Ovary (tissue), 9 donors: ENCODE results near the gene RBFOX2. TPM values are rescaled to one million over a fixed set of nuclear protein-coding genes. Genes with fewer than 3 reads are reported as not detected.

Experiments
- DNase-seq, 5 donors: peaks; one replicate each; pipeline ENCODE4 v3.0.0-alpha.2; 2019 to 2020
- H3K27ac ChIP-seq, 2 donors: fragments of 200-600 bp; one replicate each; pipeline versions ENCODE4 v1.5.1 to v1.8.0; 2019 to 2022
- H3K27me3 ChIP-seq: fragments of 200-600 bp; one replicate; pipeline ENCODE4 v1.8.0; 2022
- H3K36me3 ChIP-seq: fragments of 200-600 bp; sonication (generic); one replicate; pipeline ENCODE4 v1.5.1; 2019
- H3K4me1 ChIP-seq: one replicate; pipeline ENCODE4 v1.8.1; 2013; ENCODE audit warnings: mild to moderate bottlenecking, moderate library complexity; ENCODE audit not compliant: insufficient read depth
- H3K4me3 ChIP-seq: fragments of 200-600 bp; sonication (generic); one replicate; pipeline ENCODE4 v1.5.1; 2017
- H3K9me3 ChIP-seq, 2 donors: fragments of 200-600 bp in 1 of 2; sonication (generic) in 1 of 2; one replicate each; pipeline versions ENCODE4 v1.5.1 to v1.8.1; 2013 to 2019; ENCODE audit warnings: mild to moderate bottlenecking in 1 of 2, moderate library complexity in 1 of 2
- CTCF ChIP-seq, 3 donors: fragments of 450-650 bp in 2 of 3; fragments of 200-600 bp in 1 of 3; IDR thresholded peaks; one replicate each; pipeline versions ENCODE4 v1.5.1 to v1.8.0; 2016 to 2022; ENCODE audit warnings: antibody characterized with exemption in 3 of 3, mild to moderate bottlenecking in 1 of 3
- EP300 ChIP-seq: sonication (generic); formaldehyde crosslinking; IDR thresholded peaks from one replicate; pipeline ENCODE4 v1.6.1; 2017; ENCODE audit warnings: antibody characterized with exemption
- POLR2A ChIP-seq: fragments of 450-650 bp; IDR thresholded peaks from one replicate; pipeline ENCODE4 v1.6.1; 2017; ENCODE audit warnings: antibody characterized with exemption, mild to moderate bottlenecking, moderate library complexity
- WGBS, 3 donors: extraction: QIAGEN DNeasy Blood & Tissue Kit in 1 of 3; methylation state at CpG; one replicate each; pipeline versions ENCODE4 v1.1.5 to v1.1.7; 2013 to 2017; 5-methylcytosine and 5-hydroxymethylcytosine counted together
- intact Hi-C, 4 donors: fragments of 100-400 bp; cut with DNase I; formaldehyde crosslinking; loops; one replicate each; pipeline versions ENCODE4 v1.11.0 to v1.15.1; 2022 to 2023
- polyA plus RNA-seq, 2 donors: library from polyadenylated mRNA; stranded (reverse); fragments of 200-250 nt in 1 of 2; fragments of 350-450 nt in 1 of 2; fragmentation: Illumina TruSeq in 1 of 2; extraction: RNeasy Lipid Tissue Mini Kit (QIAGEN cat#74804) in 1 of 2; gene quantifications; one replicate each; pipeline ENCODE4 v1.2.3, GENCODE V29; 2013 to 2014
- total RNA-seq, 7 donors: library from RNA; depleted of rRNA in 2 of 7; stranded (reverse); fragments of >200 nt in 2 of 7; fragmentation: NEBNext Ultra II Directional in 3 of 7; extraction: Animal tissue kit (Norgen Biotek cat#: 25700) in 3 of 7; gene quantifications; one replicate each; pipeline versions ENCODE4 v1.1.0 to v1.2.4, GENCODE V29; 2016 to 2023
- donor health status: DM: no; HTN: no; CAD: no; lungs with moderate emphysema.
- donor health status: DM: no; HTN: no; CAD: no.
- donor health status: Bipolar disorder and iron deficiency.
- donor health status: DM: yes; HTN: yes; CAD: no.
- donor health status: DM: no; HTN: no; CAD: no.
- donor health status: DM: yes; HTN: yes; CAD: no.

Gene RBFOX2
- total and polyA plus RNA-seq, 9 donors, result 68.7 to 140 (median 128) TPM

DNA sequence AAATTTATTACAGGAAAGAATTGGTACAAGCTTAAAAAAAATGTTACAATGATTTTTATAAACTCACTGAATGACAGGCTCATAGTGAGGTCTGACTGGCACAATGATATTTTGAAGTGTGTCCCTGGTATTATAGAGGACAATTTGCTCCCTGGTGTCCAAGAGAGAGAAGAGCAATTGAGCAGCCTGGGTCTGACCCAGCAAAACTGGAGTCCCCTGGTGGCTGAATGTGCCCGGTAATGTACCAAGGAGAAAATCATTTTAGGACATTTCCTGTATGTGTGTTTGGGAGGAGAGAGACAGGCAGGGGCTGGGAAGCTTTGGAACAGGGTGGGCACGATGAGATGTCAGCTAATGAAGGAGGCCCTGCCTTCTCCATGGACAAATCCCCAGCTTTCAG, 185.7 kb downstream of the RBFOX2 start:
- TF ChIP-seq EP300, result no peak
- no peak for TF ChIP-seq POLR2A
- TF ChIP-seq CTCF (IDR thresholded peaks at IDR 0.05), result no peak
- Histone ChIP-seq H3K4me3 (no peak overlapping the region), H3K27me3 (no peaks in the 10 kb centered on the region), H3K27ac (no peak overlapping the region), H3K4me1 (no peaks in the 10 kb centered on the region), H3K9me3 (no peaks in the 10 kb centered on the region), H3K36me3 (no peaks in the 10 kb centered on the region)
- DNase-seq, result no peak
- 60 to 79% (median 60%) methylated on average over 2 of the region's 2 CpGs for whole genome bisulfite sequencing, 3 donors
- intact Hi-C loops, result loop anchor here in 2 of 4 donors (10.0 kb wide), 2 partner anchors 52 to 62 kb away; no protein-coding TSS in a partner anchor

DNA sequence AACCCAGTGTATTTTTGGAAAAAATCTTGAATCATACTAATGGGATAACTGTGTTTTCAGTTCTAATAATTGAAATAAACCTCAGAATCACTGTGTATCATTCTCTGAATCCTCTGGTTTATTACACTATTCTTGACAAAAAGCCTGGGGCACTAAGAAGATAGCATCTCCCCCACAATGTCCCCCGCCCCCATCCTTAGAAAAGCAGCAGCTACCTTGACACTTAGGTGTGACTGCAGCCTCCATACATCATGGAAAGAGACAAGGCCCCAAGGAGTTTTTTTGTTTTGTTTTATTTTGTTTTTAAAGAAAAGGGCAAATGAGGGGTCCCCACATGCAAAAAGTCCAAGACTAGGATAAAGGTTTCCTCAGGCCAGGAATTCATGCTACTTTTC, 186.1 kb downstream of the RBFOX2 start:
- Histone ChIP-seq H3K4me1 (no peaks in the 10 kb centered on the region), H3K27me3 (no peaks in the 10 kb centered on the region), H3K4me3 (no peak overlapping the region), H3K36me3 (no peaks in the 10 kb centered on the region), H3K9me3 (no peaks in the 10 kb centered on the region), H3K27ac (no peak overlapping the region)
- WGBS, 3 donors, result 93 to 100% (median 97%) methylated on average over 1 of the region's 1 CpG
- intact Hi-C loops, result loop anchor here in 2 of 4 donors (10.0 kb wide), 2 partner anchors 52 to 62 kb away; no protein-coding TSS in a partner anchor
- TF ChIP-seq CTCF (IDR thresholded peaks at IDR 0.05), result no peak
- TF ChIP-seq EP300, result no peak
- TF ChIP-seq POLR2A, result no peak
- DNase-seq, result no peak

DNA sequence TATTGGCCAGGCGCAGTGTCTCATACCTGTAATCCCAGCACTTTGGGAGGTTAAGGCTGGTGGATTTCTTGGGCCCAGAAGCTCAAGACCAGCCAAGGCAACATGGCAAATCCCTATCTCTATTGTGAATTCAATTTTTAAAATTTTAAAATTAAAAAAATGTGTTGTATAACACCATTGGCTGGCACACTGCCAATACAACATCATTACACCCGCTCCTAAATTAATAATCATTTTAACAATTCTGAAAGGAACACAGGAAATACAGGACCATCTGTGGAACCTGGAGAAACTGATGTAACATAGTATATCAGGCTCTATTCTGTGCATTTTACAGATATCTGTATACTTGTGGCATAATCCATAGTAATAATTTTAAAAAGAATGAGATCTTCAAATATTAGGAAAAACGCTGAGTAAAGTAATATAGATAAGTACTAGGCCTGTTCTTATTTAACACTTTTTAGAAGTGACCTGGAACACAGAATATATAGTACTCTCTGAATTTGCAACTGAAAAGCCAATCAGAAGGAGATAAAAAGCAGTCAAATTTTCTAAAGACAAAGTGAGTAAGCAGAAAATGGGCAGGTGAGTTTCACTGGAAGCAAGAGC, 186.6 kb downstream of the RBFOX2 start:
- Histone ChIP-seq H3K4me3 (no peak overlapping the region), H3K9me3 (no peaks in the 10 kb centered on the region), H3K27me3 (no peaks in the 10 kb centered on the region), H3K4me1 (peaks cover 2% of the 10 kb centered on the region), H3K27ac (no peak overlapping the region), H3K36me3 (no peaks in the 10 kb centered on the region)
- no peak for DNase-seq
- TF ChIP-seq EP300 (no peak), POLR2A (no peak), CTCF (IDR thresholded peaks at IDR 0.05) (no peak)
- intact Hi-C loops, result loop anchor here in 2 of 4 donors (10.0 kb wide), 2 partner anchors 53 to 63 kb away; no protein-coding TSS in a partner anchor
- 66 to 75% (median 71%) methylated on average over 3 of the region's 3 CpGs for WGBS, 3 donors

DNA sequence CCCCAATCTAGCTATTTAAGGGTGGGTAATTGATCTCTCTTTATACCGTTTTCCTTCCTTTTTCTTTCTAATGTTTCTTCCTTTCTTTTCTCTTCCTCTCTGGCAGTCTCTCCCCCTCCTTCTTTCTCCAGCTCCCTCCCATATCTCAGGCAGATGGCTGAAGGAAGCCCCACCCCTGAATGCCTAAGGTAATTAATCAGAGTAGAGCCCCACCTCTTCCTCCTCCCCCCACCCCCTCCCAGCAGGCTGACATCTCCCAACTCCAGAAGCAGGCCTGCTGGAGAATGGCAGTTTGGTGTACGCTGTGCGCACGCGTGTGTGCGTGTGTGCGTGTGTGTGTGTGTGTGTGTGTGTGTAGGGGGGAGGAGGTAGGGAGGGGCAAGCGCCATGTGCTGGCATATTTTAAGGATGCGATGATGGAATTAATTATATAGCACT, 188.3 kb downstream of the RBFOX2 start:
- peak overlapping the region in 1 of 2 donors; percentile 76 for H3K27ac ChIP-seq
- H3K4me3 ChIP-seq, result peak overlapping the region; percentile 49
- no peaks in the 10 kb centered on the region for H3K9me3 ChIP-seq
- WGBS, 3 donors, result 1 to 6% (median 1%) methylated on average over 9 of the region's 9 CpGs
- no peaks in the 10 kb centered on the region for H3K36me3 ChIP-seq
- H3K4me1 ChIP-seq, result peaks cover 4% of the 10 kb centered on the region
- no peaks in the 10 kb centered on the region for H3K27me3 ChIP-seq
- intact Hi-C loops, result loop anchor here in 2 of 4 donors (10.0 kb wide), 2 partner anchors 54 to 64 kb away; no protein-coding TSS in a partner anchor
- TF ChIP-seq CTCF (IDR thresholded peaks at IDR 0.05), result no peak
- TF ChIP-seq POLR2A, result peak; percentile 9
- TF ChIP-seq EP300, result no peak
- DNase-seq, result peak; percentile 86 to 89 (median 87)
